ENCODE data around the gene SPSB4. TPM values are rescaled to one million over a fixed set of nuclear protein-coding genes. Genes with fewer than 3 reads are reported as not detected.

The SPSB4 gene
- total and polyA plus RNA-seq, 2 of the 8 experiments (the other 6 are each of a cell fraction or from before 2014, with no cell fraction given) = 15.1 to 17.2 TPM

GRCh38 chr3:141170678-141171295 lies 119.6 kb downstream of the SPSB4 start:
- no peak for FAIRE-seq

More at GRCh38 chr3:141170678-141171295, 119.6 kb downstream of the SPSB4 start:
- H2BK5ac ChIP-seq (ENCODE audit: low read depth, low read length) = no peak overlapping the region
- H3K79me2 ChIP-seq (ENCODE audit: control insufficient read depth in 1 of 2, insufficient read depth in 2 of 2, low read length in 2 of 2) = no peaks in the 10 kb centered on the region
- ChIA-PET POLR2A (ENCODE audit: partially characterized antibody) (no interaction called here), CTCF (ENCODE audit: partially characterized antibody) (interaction anchor here (1.0 kb wide), 1 partner anchor 274 kb away, joined by 3 read pairs; no protein-coding TSS in a partner anchor)
- no peak for TF ChIP-seq USF2 (IDR thresholded peaks at IDR 0.05; ENCODE audit: low read length)
- TF ChIP-seq TBP (IDR thresholded peaks at IDR 0.05; ENCODE audit: low read depth, low read length) = no peak
- no peak for TF ChIP-seq KDM5A (IDR thresholded peaks at IDR 0.05; ENCODE audit: low read length)
- no peak for TF ChIP-seq CHD1 (IDR thresholded peaks at IDR 0.05; ENCODE audit: low read depth, low read length)
- no peak for TF ChIP-seq NRF1 (IDR thresholded peaks at IDR 0.05; ENCODE audit: low read depth, low read length)
- TF ChIP-seq SRF (IDR thresholded peaks at IDR 0.05; ENCODE audit: low read depth, low read length) = no peak
- no peak for TF ChIP-seq KDM4A (IDR thresholded peaks at IDR 0.05; ENCODE audit: low read depth, low read length, severe bottlenecking)
- H3K4me1 ChIP-seq (replicated peaks in 1 of 4; ENCODE audit: control insufficient read depth in 3 of 4, insufficient read depth in 4 of 4, low read length in 3 of 4) = peaks cover 0 to 6% (median 2%) of the 10 kb centered on the region in 4 experiments; a peak in 4 of 7 replicates
- no peak overlapping the region for H3K4me3 ChIP-seq (ENCODE audit: extremely low read depth in 1 of 4, insufficient read depth in 2 of 4, low read depth in 3 of 4, low read length in 4 of 4)
- H3K27ac ChIP-seq (ENCODE audit: low read depth, low read length) = no peak overlapping the region
- H2BK120ac ChIP-seq (replicated peaks; ENCODE audit: low read depth, low read length) = no peak overlapping the region
- no peak overlapping the region for H4K8ac ChIP-seq (ENCODE audit: extremely low read depth, insufficient read depth, low read length)
- 89% methylated on average over 4 of the region's 4 CpGs; no CpG with 5 or more reads in 1 of the 2 experiments for WGBS, 2 experiments (ENCODE audit: extremely low coverage in 1 of 2, insufficient coverage in 1 of 2, insufficient read length in 1 of 2, insufficient replicate concordance in 2 of 2, low coverage in 1 of 2, low lambda C conversion rate in 2 of 2, missing lambda C conversion rate in 1 of 2)
- no peak for DNase-seq (ENCODE audit: low read depth in 1 of 2, low spot score in 2 of 2)
- H3K36me3 ChIP-seq (ENCODE audit: control insufficient read depth in 2 of 4, insufficient read depth in 4 of 4, low read length in 3 of 4) = no peaks in the 10 kb centered on the region
- no peaks in the 10 kb centered on the region for H3K27me3 ChIP-seq (replicated peaks in 1 of 4; ENCODE audit: control insufficient read depth in 3 of 4, extremely low read depth in 1 of 4, insufficient read depth in 3 of 4, low read length in 3 of 4)
- no peak overlapping the region for H3K18ac ChIP-seq (ENCODE audit: extremely low read depth, low read length)
- H4K5ac ChIP-seq (ENCODE audit: insufficient read length, low read depth, low read length) = no peak overlapping the region
- no peaks in the 10 kb centered on the region for H3K79me1 ChIP-seq (ENCODE audit: low read depth, low read length)
- no peaks in the 10 kb centered on the region for H4K20me1 ChIP-seq (replicated peaks in 1 of 2; ENCODE audit: control insufficient read depth in 1 of 2, insufficient read depth in 2 of 2, low read length in 2 of 2)
- no peak overlapping the region for H2BK20ac ChIP-seq (ENCODE audit: low read length)
- no peak overlapping the region for H4K91ac ChIP-seq (replicated peaks; ENCODE audit: insufficient read length, low read length)
- H3K23ac ChIP-seq (ENCODE audit: insufficient read length) = no peak overlapping the region
- H3K9ac ChIP-seq (replicated peaks in 1 of 4; ENCODE audit: extremely low read depth in 1 of 4, low read depth in 3 of 4, low read length in 3 of 4) = no peak overlapping the region
- no peaks in the 10 kb centered on the region for H3K23me2 ChIP-seq (ENCODE audit: low read depth, low read length)
- H2AFZ ChIP-seq (ENCODE audit: low read length) = no peak overlapping the region
- H2BK15ac ChIP-seq (ENCODE audit: low read length) = no peak overlapping the region
- no peak overlapping the region for H3K4ac ChIP-seq (replicated peaks; ENCODE audit: insufficient read length, low read depth, low read length)
- H3K9me3 ChIP-seq (ENCODE audit: insufficient read depth in 2 of 2, low read depth in 1 of 2, low read length in 1 of 2) = no peaks in the 10 kb centered on the region
- H2AK5ac ChIP-seq (ENCODE audit: low read depth, low read length) = no peak overlapping the region
- no peak overlapping the region for H3K56ac ChIP-seq (replicated peaks; ENCODE audit: insufficient read length, low read depth, low read length)
- H3K14ac ChIP-seq (ENCODE audit: insufficient read length) = no peak overlapping the region
- no peak overlapping the region for H3K4me2 ChIP-seq (ENCODE audit: insufficient read depth in 1 of 2, low read depth in 2 of 2, low read length in 2 of 2)
- H2BK12ac ChIP-seq (ENCODE audit: low read depth, low read length) = no peak overlapping the region

All from H1 (cell line).